Transverse colon (tissue), 4 donors: ENCODE measurements around the gene ZNF775. TPM values are rescaled to one million over a fixed set of nuclear protein-coding genes. Genes with fewer than 3 reads are reported as not detected.

Source experiments
- DNase-seq: peaks from one replicate; pipeline ENCODE4 v3.0.0-alpha.2; 2019
- H3K27ac ChIP-seq, 4 donors: fragments of 200-600 bp; sonication (generic); 2 replicates each; pipeline ENCODE4 v1.5.1; 2016 to 2018; ENCODE audit warnings: inconsistent platforms in 4 of 4
- H3K27me3 ChIP-seq: fragments of 200-600 bp; sonication (generic); 2 replicates; pipeline ENCODE4 v1.5.1; 2017; ENCODE audit warnings: inconsistent platforms
- H3K36me3 ChIP-seq, 4 donors: fragments of 200-600 bp; sonication (generic); 2 replicates each; pipeline ENCODE4 v1.5.1; 2017 to 2019; ENCODE audit warnings: inconsistent platforms in 4 of 4
- H3K4me1 ChIP-seq, 4 donors: fragments of 200-600 bp; sonication (generic); 2 replicates each; pipeline ENCODE4 v1.5.1; 2017 to 2020; ENCODE audit warnings: inconsistent platforms in 4 of 4
- H3K4me3 ChIP-seq, 4 donors: fragments of 200-600 bp; sonication (generic); 1 replicate in 1 of 4; 2 replicates in 3 of 4; pipeline versions ENCODE4 v1.5.1 to v1.6.1; 2017 to 2019; ENCODE audit warnings: inconsistent platforms in 4 of 4
- H3K9me3 ChIP-seq, 2 donors: fragments of 200-600 bp; sonication (generic); 2 replicates each; pipeline ENCODE4 v1.5.1; 2017 to 2019; ENCODE audit warnings: inconsistent platforms in 2 of 2
- EP300 ChIP-seq: sonication (generic); formaldehyde crosslinking; IDR thresholded peaks from one replicate; pipeline ENCODE4 v1.6.1; 2017; ENCODE audit warnings: antibody characterized with exemption, low read depth
- POLR2A ChIP-seq: fragments of 450-650 bp; IDR thresholded peaks from one replicate; pipeline ENCODE4 v1.6.1; 2016; ENCODE audit warnings: antibody characterized with exemption, mild to moderate bottlenecking, moderate library complexity
- POLR2AphosphoS5 ChIP-seq, 3 donors: sonication (generic); formaldehyde crosslinking; IDR thresholded peaks; one replicate each; pipeline ENCODE4 v1.6.1; 2016; ENCODE audit warnings: antibody characterized with exemption in 3 of 3
- WGBS, 2 donors: methylation state at CpG; one replicate each; pipeline ENCODE4 v1.1.5; 2018; ENCODE audit warnings: low coverage in 1 of 2; 5-methylcytosine and 5-hydroxymethylcytosine counted together
- in situ Hi-C, 4 donors: fragments of 200-750 bp; cut with MboI; loops; one replicate each; pipeline versions ENCODE4 v1.15.0 to v1.15.1; 2017; ENCODE audit warnings: low sequenced_read_pairs in 3 of 4, low pct_ligation_motif_present in 1 of 4, low pct_unique_long_range_greater_than_20kb in 1 of 4
- intact Hi-C: fragments of 100-400 bp; cut with DNase I; formaldehyde crosslinking; loops from one replicate; pipeline ENCODE4 v1.15.1; 2023; ENCODE audit warnings: low total_unique reads
- total RNA-seq, 4 donors: library from RNA; depleted of rRNA; stranded (reverse); fragments of >200 nt; gene quantifications; one replicate each; pipeline ENCODE4 v1.1.0, GENCODE V29; 2016
- TF ChIP-seq, protein P1 (sequence below), 5 experiments: fragments of 200-600 bp in 3 of 5; fragments of 450-650 bp in 2 of 5; sonication (generic) in 3 of 5; IDR thresholded peaks; 1 replicate in 2 of 5; 2 replicates in 3 of 5; pipeline ENCODE4 v1.5.1; 2016 to 2017; ENCODE audit warnings: antibody characterized with exemption in 5 of 5, inconsistent platforms in 3 of 5, mild to moderate bottlenecking in 2 of 5, moderate library complexity in 1 of 5

Gene ZNF775
- total RNA-seq, 4 donors from 2014 or later: 8.9 to 75.2 (median 15.2) TPM

- no peak for DNase-seq
- WGBS, 2 donors: 0 to 75% methylated on average over 1 to 13 of the region's 13 CpGs
- TF ChIP-seq POLR2A: no peak
- TF ChIP-seq, protein P1, sequence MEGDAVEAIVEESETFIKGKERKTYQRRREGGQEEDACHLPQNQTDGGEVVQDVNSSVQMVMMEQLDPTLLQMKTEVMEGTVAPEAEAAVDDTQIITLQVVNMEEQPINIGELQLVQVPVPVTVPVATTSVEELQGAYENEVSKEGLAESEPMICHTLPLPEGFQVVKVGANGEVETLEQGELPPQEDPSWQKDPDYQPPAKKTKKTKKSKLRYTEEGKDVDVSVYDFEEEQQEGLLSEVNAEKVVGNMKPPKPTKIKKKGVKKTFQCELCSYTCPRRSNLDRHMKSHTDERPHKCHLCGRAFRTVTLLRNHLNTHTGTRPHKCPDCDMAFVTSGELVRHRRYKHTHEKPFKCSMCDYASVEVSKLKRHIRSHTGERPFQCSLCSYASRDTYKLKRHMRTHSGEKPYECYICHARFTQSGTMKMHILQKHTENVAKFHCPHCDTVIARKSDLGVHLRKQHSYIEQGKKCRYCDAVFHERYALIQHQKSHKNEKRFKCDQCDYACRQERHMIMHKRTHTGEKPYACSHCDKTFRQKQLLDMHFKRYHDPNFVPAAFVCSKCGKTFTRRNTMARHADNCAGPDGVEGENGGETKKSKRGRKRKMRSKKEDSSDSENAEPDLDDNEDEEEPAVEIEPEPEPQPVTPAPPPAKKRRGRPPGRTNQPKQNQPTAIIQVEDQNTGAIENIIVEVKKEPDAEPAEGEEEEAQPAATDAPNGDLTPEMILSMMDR (IDR thresholded peaks at IDR 0.05): no peak
- no peak for TF ChIP-seq POLR2AphosphoS5 (IDR thresholded peaks at IDR 0.05)
- TF ChIP-seq EP300: no peak
- H3K4me1 ChIP-seq: peaks cover 0 to 25% (median 13%) of the 10 kb centered on the region in 4 donors
- H3K27ac ChIP-seq: peak overlapping the region in 1 of 4 donors; percentile 16
- intact Hi-C loops: no loop called here
- H3K4me3 ChIP-seq: no peak overlapping the region
- no peaks in the 10 kb centered on the region for H3K36me3 ChIP-seq
- in situ Hi-C loops: no loop called here
- no peaks in the 10 kb centered on the region for H3K9me3 ChIP-seq
- no peaks in the 10 kb centered on the region for H3K27me3 ChIP-seq
These were observed 21.2 kb upstream of the ZNF775 start for GRCh38 chr7:150357771-150358427.

- no peak overlapping the region for H3K4me3 ChIP-seq
- no peaks in the 10 kb centered on the region for H3K27me3 ChIP-seq
- in situ Hi-C loops (no loop called here), intact Hi-C loops (no loop called here)
- H3K27ac ChIP-seq: no peak overlapping the region
- 95 to 100% methylated on average over 2 to 4 of the region's 4 CpGs for WGBS, 2 donors
- TF ChIP-seq, protein P1 (IDR thresholded peaks at IDR 0.05): no peak
- TF ChIP-seq EP300: no peak
- no peak for TF ChIP-seq POLR2A
- no peak for TF ChIP-seq POLR2AphosphoS5 (IDR thresholded peaks at IDR 0.05)
- H3K9me3 ChIP-seq: no peaks in the 10 kb centered on the region
- no peaks in the 10 kb centered on the region for H3K36me3 ChIP-seq
- no peak for DNase-seq
- H3K4me1 ChIP-seq: peaks cover 0 to 25% (median 13%) of the 10 kb centered on the region in 4 donors
These were observed 20.7 kb upstream of the ZNF775 start for GRCh38 chr7:150358433-150358832.

DNA sequence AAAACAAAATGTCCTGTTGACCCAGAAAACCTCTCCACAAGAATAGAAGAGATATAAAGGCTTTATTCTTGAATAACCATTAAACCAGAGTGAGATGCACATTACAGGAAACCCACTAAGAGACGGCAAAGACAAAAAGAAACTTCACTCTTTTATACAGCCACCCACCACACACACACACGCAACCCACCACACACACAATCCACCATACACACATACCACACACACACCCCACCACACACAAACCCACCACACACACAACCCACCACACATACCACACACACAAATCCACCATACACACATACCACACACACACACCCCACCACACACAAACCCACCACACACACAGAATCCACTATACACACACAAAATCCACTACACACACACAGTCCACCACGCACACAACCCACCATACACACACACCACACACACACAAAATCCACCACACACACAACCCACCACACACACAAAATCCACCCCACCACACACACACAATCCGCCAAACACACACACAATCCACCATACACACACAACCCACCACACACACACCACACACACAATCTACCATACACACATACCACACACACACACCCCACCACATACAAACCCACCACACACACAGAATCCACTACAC lies 20.0 kb upstream of the ZNF775 start:
- DNase-seq: no peak
- in situ Hi-C loops: no loop called here
- no peak for TF ChIP-seq EP300
- TF ChIP-seq, protein P1 (IDR thresholded peaks at IDR 0.05): no peak
- no peak for TF ChIP-seq POLR2AphosphoS5 (IDR thresholded peaks at IDR 0.05)
- TF ChIP-seq POLR2A: no peak
- Histone ChIP-seq H3K36me3 (no peaks in the 10 kb centered on the region), H3K4me3 (no peak overlapping the region), H3K27me3 (no peaks in the 10 kb centered on the region), H3K4me1 (peaks cover 0 to 25% (median 13%) of the 10 kb centered on the region in 4 donors), H3K27ac (no peak overlapping the region), H3K9me3 (no peaks in the 10 kb centered on the region)
- intact Hi-C loops: no loop called here
- WGBS, 2 donors: 82 to 93% methylated on average over 3 to 4 of the region's 4 CpGs

DNA sequence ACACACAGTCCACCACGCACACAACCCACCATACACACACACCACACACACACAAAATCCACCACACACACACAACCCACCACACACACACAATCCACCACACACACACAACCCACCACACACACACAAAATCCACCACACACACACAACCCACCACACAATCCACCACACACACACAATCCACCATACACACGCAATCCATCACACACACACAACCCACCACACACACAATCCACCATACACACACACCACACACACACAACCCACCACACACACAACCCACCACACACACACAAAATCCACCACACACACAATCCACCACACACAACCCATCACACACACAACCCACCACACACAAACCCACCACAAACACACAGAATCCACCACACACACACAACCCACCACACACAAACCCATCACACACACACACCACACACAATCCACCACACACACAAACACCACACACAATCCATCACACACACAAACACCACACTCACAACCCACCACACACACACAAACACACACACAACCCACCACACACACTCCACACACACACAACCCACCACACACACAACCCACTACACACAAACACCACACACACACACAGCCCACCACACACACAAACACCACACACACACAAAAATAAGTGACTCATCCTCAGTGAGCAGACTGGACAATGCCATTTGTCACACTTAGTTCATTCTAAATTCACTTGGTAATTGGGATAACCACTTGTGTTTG lies 19.3 kb upstream of the ZNF775 start:
- intact Hi-C loops (no loop called here), in situ Hi-C loops (no loop called here)
- Histone ChIP-seq H3K4me1 (peaks cover 0 to 21% (median 13%) of the 10 kb centered on the region in 4 donors), H3K27ac (no peak overlapping the region), H3K4me3 (no peak overlapping the region), H3K9me3 (no peaks in the 10 kb centered on the region), H3K27me3 (no peaks in the 10 kb centered on the region), H3K36me3 (no peaks in the 10 kb centered on the region)
- DNase-seq: no peak
- WGBS, 2 donors: 90 to 95% methylated on average over 2 of the region's 2 CpGs
- TF ChIP-seq POLR2A: no peak
- TF ChIP-seq, protein P1 (IDR thresholded peaks at IDR 0.05): no peak
- TF ChIP-seq EP300: no peak
- TF ChIP-seq POLR2AphosphoS5 (IDR thresholded peaks at IDR 0.05): no peak
